HEK293T (cell line): ENCODE results near the gene SCLT1.

Source experiments
- ARNT ChIP-seq: fragments of 450-650 bp; IDR thresholded peaks from 2 replicates; pipeline ENCODE4 v1.6.1; 2017; ENCODE audit warnings: mild to moderate bottlenecking
- ELF4 ChIP-seq: fragments of 450-650 bp; IDR thresholded peaks from 2 replicates; pipeline ENCODE4 v1.6.1; 2017; ENCODE audit warnings: antibody characterized with exemption
- FOXM1 ChIP-seq: fragments of 450-650 bp; IDR thresholded peaks from 2 replicates; pipeline ENCODE4 v1.6.1; 2017; ENCODE audit warnings: mild to moderate bottlenecking, borderline replicate concordance
- SUZ12 ChIP-seq: fragments of 450-650 bp; IDR thresholded peaks from 2 replicates; pipeline ENCODE4 v1.6.1; 2016; ENCODE audit warnings: mild to moderate bottlenecking
- ZNF384 ChIP-seq: fragments of 450-650 bp; IDR thresholded peaks from 2 replicates; pipeline ENCODE4 v1.6.1; 2016

DNA sequence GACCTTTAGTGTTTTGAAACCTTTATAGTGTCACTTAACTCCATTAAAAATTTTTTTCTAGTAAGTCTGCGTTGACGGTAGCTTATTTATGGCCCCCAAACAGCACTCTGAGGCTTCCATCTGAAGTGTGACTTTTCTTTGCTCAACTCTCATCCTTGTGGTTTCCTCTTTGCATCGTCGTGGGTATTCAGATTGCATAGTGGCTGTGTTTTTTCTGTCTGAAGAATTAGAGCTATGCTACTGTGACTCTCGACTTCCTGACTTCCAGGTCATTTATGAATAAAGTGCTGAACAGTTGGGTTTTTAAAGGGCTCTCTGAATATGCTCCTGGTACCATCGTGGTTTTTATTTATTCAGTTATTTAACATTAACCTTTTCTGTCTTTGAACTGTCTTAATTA lies 238.9 kb downstream of the SCLT1 start:
- no peak for TF ChIP-seq ZNF384
- TF ChIP-seq SUZ12: no peak
- TF ChIP-seq ARNT: no peak
- no peak for TF ChIP-seq ELF4
- no peak for TF ChIP-seq FOXM1
